Measurements from ENCODE around the gene PELO.

PELO gene

DNA sequence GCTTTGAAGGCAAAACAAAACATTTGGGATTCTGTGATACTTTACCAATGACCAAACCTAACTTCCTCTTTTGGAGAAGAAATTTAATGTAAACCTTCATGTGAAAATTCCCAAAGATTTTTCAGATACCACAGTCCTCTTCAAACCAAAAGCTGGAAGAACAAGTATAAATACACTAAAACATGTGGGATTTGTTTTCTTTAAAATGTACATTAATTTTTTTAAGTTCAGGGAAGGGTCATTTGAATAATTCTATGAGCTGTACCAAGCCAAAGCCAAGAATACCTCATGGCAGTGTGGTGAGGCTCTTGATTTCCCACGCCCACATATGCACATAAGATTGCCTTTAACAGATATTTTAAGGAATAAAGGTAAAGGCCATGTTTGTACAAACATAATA is 28.4 kb upstream of the PELO start:
- TF ChIP-seq, protein P1, sequence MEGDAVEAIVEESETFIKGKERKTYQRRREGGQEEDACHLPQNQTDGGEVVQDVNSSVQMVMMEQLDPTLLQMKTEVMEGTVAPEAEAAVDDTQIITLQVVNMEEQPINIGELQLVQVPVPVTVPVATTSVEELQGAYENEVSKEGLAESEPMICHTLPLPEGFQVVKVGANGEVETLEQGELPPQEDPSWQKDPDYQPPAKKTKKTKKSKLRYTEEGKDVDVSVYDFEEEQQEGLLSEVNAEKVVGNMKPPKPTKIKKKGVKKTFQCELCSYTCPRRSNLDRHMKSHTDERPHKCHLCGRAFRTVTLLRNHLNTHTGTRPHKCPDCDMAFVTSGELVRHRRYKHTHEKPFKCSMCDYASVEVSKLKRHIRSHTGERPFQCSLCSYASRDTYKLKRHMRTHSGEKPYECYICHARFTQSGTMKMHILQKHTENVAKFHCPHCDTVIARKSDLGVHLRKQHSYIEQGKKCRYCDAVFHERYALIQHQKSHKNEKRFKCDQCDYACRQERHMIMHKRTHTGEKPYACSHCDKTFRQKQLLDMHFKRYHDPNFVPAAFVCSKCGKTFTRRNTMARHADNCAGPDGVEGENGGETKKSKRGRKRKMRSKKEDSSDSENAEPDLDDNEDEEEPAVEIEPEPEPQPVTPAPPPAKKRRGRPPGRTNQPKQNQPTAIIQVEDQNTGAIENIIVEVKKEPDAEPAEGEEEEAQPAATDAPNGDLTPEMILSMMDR (IDR thresholded peaks at IDR 0.05; ENCODE audit: low read depth, low read length, missing control alignments), result no peak
- no peak for DNase-seq (ENCODE audit: low read depth)

DNA sequence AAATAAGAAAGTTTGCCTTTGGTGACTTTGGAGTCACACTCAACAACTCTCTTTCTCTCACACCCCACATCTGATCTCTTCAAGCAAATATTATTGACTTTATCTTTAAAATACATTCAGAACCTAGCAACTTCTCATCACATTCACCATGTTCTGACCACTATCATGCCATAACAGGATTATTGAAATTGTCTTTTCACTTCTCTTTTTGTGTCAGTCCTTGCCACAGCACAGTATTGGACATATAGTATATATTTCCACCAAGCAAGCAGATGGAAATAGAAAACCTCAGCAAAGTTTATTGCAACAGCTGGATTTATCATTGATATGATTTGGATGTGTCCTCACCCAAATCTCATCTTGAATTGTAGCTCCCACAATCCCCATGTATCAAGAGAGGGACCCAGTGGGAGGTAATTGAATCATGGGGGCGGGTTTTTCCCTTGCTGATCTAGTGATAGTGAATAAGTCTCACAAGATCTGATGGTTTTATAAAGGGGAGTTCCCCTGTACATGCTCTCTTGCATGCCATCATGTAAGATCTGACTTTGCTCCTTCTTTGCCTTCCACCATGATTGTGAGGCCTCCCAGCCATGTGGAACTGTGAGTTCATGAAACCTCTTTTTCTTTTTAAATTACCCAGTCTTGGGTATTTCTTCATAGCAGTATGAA is 26.9 kb upstream of the PELO start:
- TF ChIP-seq, protein P1 (IDR thresholded peaks at IDR 0.05; ENCODE audit: low read depth, low read length, missing control alignments), result no peak
- no peak overlapping the region for H3K4me3 ChIP-seq (ENCODE audit: low read depth, low read length)
- DNase-seq (ENCODE audit: low read depth), result no peak

More for the DNA sequence above, 28.4 kb upstream of the PELO start:
- no peak overlapping the region for H3K4me3 ChIP-seq (ENCODE audit: low read depth, low read length)

DNA sequence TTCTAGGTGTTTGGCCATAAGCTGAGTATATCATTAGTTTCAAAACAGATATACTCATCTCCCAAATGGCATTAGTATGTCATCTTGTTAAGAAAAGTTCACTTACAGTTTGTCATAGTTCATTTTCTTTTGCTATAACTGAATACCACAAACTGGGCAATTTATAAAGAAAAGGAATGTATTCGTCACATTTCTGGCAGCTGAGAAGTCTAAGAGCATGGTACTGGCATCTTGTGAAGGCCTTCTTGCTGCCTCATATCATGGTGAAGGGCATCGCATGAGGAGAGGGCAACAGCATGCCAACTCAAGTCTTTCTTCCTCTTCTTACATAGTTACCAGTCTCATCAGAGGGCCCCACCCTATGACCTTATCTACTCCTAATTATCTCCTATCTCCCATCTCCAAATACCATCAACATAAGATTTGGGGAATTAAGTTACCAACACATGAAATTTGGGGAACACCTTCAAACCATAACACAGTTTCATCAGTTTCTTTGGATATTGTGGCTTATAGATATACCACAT is 20.4 kb upstream of the PELO start:
- TF ChIP-seq, protein P1 (IDR thresholded peaks at IDR 0.05; ENCODE audit: low read depth, low read length, missing control alignments), result no peak
- DNase-seq (ENCODE audit: low read depth), result no peak
- no peak overlapping the region for H3K4me3 ChIP-seq (ENCODE audit: low read depth, low read length)

DNA sequence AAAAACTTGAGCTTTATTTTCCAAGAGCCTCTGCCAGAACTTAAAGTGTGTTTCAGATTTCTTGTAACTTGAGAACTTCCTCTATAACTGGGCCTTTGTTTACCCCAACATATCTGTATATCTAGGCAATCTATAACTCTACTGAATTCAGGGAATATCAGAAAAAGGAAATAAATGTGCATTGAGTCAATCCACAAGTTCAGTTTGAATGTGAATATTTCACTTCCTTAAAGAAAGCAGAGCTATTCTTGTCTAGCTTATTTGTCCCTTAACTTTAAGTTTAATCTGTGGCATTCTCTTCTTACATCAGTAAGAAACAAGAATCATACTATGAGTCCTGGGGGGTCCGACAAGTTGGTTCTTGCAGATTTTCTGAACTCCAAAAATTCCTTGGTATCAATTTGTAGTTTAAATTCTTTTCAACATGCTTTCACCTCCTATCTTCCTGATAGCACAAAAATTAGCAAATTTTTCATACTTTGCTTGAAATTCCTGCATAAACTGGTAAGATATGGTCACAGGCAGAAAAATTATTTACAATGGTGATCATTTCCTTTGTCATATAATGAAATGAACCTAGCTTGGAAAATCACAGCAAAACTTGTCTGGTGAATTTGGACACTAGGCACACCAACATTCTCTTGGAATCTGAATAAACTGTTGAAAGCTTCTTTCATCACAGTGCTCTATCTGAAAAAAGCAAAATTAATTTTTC is 19.8 kb upstream of the PELO start:
- DNase-seq (ENCODE audit: low read depth), result no peak
- TF ChIP-seq, protein P1 (IDR thresholded peaks at IDR 0.05; ENCODE audit: low read depth, low read length, missing control alignments), result no peak
- H3K4me3 ChIP-seq (ENCODE audit: low read depth, low read length), result no peak overlapping the region

DNA sequence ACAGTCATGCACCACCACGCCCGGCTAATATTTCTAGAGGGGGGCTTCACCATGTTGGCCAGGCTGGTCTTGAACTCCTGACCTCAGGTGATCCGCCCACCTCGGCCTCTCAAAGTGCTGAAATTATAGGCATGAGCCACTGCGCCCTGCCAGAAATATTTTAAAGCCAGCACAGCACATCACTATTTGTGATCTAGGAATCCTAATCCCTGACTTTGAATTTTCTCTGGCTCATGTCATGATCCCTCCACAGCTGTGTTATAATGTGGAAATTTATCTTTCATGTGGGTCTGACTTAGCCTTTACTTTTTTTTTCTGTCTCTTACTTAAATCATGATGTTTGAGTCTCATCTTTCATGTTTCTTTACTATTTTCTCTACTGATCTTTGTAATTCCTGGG is 18.7 kb upstream of the PELO start:
- TF ChIP-seq, protein P1 (IDR thresholded peaks at IDR 0.05; ENCODE audit: low read depth, low read length, missing control alignments), result no peak
- DNase-seq (ENCODE audit: low read depth), result no peak
- H3K4me3 ChIP-seq (ENCODE audit: low read depth, low read length), result no peak overlapping the region

DNA sequence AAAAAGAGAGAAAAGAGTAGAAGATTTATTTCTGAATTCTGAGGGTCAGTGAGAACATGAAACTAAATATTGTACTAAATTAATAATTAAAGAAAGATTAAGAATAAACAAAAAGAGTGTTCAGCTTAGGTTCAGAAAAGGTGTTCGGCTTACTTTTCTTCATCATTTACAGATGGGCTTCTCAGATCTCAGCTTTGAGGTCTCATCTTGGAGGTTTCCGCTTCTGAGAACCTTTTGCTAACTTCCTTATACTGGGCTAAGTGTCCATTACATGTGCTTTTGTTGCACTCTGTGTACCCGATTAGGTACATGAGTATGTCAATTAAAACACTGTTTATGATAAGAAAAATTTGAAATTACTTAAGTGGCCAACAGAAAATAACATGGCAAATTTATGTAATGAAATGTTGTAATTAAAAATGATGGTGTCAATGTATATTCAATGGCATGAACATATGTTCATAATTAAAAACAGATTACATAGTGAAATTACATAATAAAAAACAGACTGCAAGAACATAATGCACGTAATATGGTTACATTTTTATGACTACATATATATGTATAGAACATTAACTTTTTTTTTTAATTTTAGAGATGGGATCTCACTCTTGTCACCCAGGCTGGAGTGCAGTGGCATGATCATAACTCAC is 17.3 kb upstream of the PELO start:
- DNase-seq (ENCODE audit: low read depth), result no peak
- TF ChIP-seq, protein P1 (IDR thresholded peaks at IDR 0.05; ENCODE audit: low read depth, low read length, missing control alignments), result no peak
- no peak overlapping the region for H3K4me3 ChIP-seq (ENCODE audit: low read depth, low read length)
